ENCODE results near the gene PRKCI.

- TF ChIP-seq CTCF (IDR thresholded peaks at IDR 0.05) = no peak
- no peak for TF ChIP-seq EZH2 (IDR thresholded peaks at IDR 0.05; ENCODE audit: borderline replicate concordance, insufficient read depth, low read depth, low read length, poor library complexity, severe bottlenecking)
Observed at GRCh38 chr3:170306015-170306414, 83.8 kb downstream of the PRKCI start.
